HG03039 (cell line): ENCODE results near the gene PI4KB.

Experiments used
- ATAC-seq: cut with Tn5 transposase; IDR thresholded peaks from one replicate; pipeline ENCODE4 v1.9.1; 2021; ENCODE audit warnings: mild to moderate bottlenecking, moderate library complexity; ENCODE audit not compliant: unreplicated experiment

Gene PI4KB

GRCh38 chr1:151312826-151313225, 14.4 kb downstream of the PI4KB start:
- no peak for ATAC-seq

- no peak for ATAC-seq
Observed at GRCh38 chr1:151312411-151312810, 14.8 kb downstream of the PI4KB start.

- ATAC-seq: no peak
Observed at GRCh38 chr1:151311589-151312331, 15.5 kb downstream of the PI4KB start.

GRCh38 chr1:151311011-151311410, 16.2 kb downstream of the PI4KB start:
- no peak for ATAC-seq

GRCh38 chr1:151309811-151310323, 17.3 kb downstream of the PI4KB start:
- no peak for ATAC-seq

- no peak for ATAC-seq
Observed at GRCh38 chr1:151294742-151295462, 32.3 kb downstream of the PI4KB start.

GRCh38 chr1:151293093-151293492, 34.1 kb downstream of the PI4KB start:
- no peak for ATAC-seq

- no peak for ATAC-seq
Observed at GRCh38 chr1:151292207-151293030, 34.8 kb downstream of the PI4KB start.

- no peak for ATAC-seq
Observed at GRCh38 chr1:151290709-151291303, 36.4 kb downstream of the PI4KB start.

GRCh38 chr1:151289991-151290708, 37.1 kb downstream of the PI4KB start:
- no peak for ATAC-seq

GRCh38 chr1:151289080-151289935, 37.9 kb downstream of the PI4KB start:
- ATAC-seq: no peak

- no peak for ATAC-seq
Observed at GRCh38 chr1:151288502-151288901, 38.7 kb downstream of the PI4KB start.

GRCh38 chr1:151287767-151288500, 39.3 kb downstream of the PI4KB start:
- ATAC-seq: no peak

- ATAC-seq: no peak
Observed at GRCh38 chr1:151287341-151287699, 39.9 kb downstream of the PI4KB start.

- ATAC-seq: no peak
Observed at GRCh38 chr1:151286619-151287340, 40.4 kb downstream of the PI4KB start.

- no peak for ATAC-seq
Observed at GRCh38 chr1:151284013-151284577, 43.1 kb downstream of the PI4KB start.

- ATAC-seq: no peak
Observed at GRCh38 chr1:151282883-151283725, 44.1 kb downstream of the PI4KB start.
